ENCODE results near the gene RPS6KA3.

The RPS6KA3 gene

DNA sequence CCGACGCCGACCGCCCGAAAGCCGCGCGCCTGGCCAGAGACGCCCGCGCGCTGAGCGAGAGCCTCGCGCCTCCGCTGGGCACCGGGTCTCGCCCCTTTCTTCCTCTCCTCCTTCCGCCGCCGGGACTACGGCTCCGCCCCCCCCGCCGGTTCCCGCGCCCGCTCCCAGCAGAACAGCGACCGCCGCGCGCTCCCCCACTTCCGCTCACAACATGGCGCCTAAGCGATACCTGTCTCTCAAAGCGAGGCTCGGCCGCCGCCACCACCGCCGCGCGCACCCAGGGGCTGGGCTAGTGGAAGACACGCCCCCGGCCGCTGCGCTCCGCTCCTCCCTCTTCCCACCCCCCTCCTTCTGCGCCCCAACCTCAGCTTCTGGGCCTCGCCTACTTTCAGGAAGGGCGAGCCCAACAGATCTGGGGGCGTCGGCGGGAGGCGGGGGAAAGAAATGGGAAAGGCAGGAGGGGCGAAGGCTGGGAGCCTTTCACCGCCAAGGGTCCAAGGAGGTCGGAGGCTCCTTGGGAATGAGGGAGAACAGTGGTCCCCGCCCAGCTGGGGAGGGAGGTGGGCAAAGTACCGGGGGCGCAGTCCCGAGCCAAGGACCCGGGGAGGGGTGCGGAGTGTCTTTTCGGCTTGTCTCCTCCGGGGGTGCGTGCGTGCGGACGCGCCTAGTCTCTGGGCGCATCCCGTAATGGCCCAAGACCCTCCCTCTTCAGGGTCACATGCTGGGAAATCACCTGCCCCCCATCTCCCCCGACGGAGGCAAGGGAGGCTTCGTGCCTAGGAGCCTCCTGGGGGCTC is at the start of gene RPS6KA3:
Gene RPS6KA3, minus strand, starts transcription at position 100 of the 797 bp plus-strand sequence. CDS start 277 bp downstream, outside the sequence.
- DNase-seq (ENCODE audit: low spot score): peak; percentile 75

DNA sequence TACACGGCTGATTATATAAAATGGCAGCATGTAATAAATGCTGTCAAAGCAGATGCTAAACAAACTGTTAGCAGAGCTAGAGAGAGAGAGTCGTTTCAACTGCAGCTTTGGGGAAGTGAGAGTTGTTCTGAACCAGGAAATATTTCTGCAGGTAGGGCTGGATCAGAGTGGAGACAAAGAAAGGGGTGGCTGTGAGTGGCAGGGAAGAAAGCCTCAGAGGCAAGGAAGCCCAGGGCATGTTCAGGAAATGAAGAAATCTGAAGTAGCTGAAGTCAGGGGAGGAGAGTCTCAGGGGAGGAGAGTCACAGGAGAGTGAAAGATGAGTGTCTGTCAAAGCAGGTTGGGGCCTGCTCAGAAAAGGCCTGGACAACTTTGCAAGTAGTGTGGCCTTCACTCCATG is 48.4 kb upstream of the RPS6KA3 start:
- no peak for DNase-seq (ENCODE audit: low spot score)

DNA sequence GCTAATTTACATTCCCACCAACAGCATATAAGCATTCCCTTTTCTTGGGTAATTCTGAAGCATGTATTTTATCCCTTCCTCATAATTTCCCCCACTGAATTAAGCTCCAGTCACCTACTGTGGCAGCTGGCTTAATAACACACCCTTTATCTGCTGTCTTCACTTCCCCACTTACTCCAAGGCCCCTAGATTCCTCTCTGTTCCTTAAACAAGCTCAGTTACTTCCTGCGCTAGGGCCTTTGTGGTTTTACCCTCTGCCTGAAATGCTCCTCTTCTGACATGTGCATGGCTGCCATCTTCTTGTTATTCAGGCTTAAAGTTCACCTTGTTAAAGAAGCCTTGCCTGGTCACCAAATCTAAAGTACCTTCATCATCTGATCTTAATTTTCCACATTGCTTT is 47.2 kb upstream of the RPS6KA3 start:
- no peak for DNase-seq (ENCODE audit: low spot score)

DNA sequence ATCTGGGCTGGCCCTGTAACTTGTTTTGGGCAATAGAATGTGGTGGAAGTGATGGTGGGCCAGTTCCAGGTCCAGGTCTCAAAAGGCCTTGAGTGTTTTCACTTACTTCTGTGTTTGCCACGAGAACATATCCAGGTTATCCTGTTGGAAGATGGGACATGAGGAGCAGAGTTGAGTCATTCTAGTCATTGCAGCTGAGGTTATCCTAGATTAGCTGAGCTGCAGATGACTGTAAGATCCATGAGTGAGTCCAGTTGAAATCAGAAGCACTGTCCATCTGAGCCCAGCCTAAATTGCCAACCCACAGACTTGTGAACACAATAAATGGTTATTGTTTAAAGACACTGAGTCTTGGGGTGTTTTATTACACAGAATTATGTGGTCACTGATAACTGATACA is 45.3 kb upstream of the RPS6KA3 start:
- no peak for DNase-seq (ENCODE audit: low spot score)

DNA sequence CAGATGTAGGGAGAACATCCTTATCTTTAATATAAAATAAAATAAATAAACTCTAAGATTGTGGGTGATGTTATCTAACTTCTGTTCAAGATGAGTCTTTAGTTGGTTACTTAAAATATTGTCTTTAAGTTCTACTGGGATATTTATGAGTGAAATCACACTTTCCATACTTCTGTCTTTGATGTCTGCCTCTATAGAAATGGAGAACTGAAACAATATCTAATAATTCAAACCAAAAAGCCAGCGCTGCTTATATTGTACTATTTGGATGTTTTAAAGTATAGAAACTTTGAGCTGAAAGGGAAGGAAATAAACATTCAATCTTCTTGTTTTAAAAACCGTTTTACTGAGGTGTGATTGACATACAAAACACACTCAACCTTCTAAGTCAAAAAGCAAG is 44.8 kb upstream of the RPS6KA3 start:
- no peak for DNase-seq (ENCODE audit: low spot score)

DNA sequence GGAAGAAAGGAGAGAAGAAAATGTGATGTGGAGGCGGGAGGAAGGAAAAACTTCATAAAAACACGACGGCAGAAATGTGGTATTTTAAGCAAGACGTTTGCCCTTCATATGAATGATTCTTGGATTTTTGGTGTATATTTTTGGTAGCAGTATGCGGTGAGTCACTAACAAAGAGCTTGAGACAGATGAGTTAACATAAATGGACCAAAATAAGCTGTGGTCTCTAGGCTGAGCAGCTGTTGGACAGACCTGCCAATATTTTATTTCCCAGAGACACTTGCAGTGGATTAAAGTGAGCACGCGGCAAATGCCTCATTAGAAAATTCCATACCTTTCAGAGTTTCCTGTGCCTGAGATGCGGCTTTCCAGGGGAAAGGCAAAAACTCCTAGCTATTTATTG is 43.1 kb upstream of the RPS6KA3 start:
- no peak for DNase-seq (ENCODE audit: low spot score)

DNA sequence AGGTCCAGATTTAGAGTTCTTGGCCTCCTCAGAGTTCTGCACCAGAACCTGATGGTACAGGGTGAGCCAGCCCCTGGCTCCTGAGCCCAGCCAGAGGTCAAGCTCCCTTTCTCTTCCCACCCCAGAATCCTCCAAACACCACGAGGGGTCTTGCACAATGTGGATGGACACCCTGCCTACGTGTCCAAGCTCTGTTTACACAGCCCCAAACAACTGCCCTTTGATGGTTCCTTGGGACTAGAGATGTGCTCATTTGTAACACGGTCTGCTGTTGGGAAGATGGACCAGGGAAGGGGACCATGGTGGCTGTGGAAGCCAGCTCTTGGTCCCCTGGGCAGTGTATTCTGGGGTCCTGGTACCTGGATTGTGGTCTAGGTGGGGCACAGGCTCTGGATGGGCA is 40.0 kb upstream of the RPS6KA3 start:
- no peak for DNase-seq (ENCODE audit: low spot score)

DNA sequence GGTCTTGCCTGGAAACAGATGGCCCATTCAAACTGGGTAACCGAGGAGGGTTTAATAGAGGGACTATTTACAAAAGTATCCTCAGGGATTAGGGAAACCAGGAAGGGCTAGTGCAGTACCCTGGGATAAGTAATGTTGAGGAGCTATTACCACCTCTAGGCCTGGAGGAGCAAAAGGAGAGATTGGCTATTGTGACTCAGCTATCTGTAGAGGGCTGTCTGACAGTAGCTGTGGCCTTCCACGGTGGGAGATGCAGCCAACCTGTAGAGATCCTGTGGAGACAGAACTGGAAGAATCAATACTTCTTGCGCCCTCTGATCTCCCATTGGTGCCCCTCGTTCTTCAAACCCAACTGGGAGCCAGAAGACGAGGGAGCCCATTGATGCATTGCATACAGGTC is 34.1 kb upstream of the RPS6KA3 start:
- no peak for DNase-seq (ENCODE audit: low spot score)

DNA sequence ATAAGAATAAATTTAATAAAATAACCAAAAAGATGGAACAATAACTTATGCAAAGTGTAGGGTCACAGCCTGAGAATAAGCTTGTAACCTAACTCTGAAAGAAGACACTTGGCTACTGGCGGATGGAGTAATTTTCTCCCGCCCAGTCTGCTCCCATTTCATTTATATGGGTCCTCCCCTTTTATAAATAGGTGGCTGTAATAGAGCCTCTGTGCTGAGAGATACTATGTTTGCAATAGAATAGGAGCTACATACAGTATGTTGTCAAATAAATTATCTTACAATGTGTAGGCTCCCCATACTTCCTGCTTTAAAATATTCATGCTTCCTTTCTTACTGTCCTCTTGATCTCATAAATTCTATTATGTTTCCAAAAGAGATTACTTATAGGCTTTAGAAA is 28.2 kb upstream of the RPS6KA3 start:
- DNase-seq (ENCODE audit: low spot score): no peak

DNA sequence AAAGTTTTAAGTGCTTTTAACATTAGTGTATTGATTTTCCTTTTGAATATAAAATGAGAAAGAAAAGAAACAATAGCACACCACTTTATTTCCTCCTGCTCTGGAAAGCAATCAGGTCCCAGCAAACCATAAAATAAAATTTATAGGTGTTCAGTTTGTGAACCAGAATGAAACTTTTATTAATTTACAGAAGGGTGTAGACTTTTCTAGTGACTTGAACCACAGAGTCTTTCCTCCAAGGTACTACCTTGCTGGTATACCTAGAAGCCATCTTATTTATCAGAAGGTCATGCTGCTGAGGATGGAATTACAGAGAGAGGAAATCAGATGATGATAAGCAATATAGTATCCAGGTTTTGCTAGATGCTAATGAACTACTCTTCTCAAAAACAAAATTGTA is 27.6 kb upstream of the RPS6KA3 start:
- no peak for DNase-seq (ENCODE audit: low spot score)

DNA sequence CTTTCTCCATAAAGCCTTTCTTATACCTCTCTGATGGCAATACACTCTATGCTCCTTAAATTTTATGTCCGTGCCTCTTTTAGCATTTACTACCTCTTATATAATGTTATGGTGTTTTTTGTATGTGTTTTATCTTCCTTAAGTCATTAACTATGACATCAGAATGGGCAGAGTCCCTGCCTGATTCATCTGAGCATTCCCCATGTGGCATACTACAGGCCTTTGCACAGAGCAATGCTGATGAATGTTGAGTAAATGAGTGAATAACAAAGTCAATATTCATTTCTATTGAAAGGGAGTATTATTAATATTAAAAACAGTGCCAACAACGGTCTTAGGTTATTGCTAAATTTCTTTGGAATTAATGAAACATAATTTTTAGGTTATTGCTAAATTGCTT is 18.8 kb upstream of the RPS6KA3 start:
- DNase-seq (ENCODE audit: low spot score): no peak

DNA sequence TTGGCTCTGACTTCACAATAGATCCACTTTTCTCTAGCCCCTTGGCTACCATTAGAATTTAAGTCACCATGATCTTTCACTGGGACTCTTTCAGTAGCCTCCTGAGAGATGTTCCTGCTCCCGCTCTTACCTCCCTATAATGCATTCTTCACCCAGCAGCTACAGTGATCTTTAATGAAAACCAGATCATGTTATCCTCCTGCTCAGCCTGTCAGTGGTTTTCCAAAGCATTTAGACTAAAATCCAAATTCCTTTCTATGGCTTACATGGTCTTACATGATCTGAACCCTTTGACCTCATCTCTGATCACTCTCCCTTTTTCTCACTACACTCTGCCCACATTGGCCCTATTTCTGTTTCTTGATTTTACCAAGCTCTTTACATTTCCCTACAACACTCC is 18.3 kb upstream of the RPS6KA3 start:
- DNase-seq (ENCODE audit: low spot score): no peak

DNA sequence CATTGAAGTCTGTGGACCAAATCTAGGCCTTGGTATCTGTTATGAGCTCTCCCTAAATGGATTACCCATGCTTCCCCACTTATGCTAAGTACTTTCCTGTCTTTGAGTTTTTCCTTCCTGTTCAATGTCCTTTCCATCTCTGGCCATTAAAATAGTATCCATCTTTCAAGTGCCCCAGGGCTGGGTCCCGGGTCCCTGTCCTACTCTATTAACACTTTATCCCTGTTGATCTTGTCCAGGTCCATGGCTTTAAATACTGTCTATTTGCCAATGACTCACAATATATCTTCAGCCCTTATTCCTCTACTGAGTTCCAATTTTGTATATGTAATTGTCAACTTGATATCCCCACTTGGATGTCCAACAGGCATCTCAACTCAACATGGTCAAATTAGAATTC is 17.7 kb upstream of the RPS6KA3 start:
- no peak for DNase-seq (ENCODE audit: low spot score)

DNA sequence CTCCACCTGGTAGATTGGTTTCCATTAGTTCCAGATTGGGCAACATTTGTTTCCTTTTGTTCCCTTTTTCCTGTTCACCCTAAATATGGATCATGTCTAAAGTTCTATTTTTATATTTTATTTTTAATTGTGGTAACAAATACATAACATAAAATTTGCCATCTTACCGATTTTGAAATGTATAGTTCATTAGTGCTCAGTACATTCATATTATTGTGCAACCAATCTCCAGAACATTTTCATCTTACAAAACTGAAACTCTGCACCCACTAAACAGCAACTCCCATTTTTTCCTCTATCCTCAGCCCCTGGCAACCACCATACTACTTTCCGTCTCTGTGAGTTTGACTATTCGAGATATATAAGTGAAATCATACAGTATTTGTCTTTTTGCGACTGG is 14.2 kb upstream of the RPS6KA3 start:
- no peak for DNase-seq (ENCODE audit: low spot score)

DNA sequence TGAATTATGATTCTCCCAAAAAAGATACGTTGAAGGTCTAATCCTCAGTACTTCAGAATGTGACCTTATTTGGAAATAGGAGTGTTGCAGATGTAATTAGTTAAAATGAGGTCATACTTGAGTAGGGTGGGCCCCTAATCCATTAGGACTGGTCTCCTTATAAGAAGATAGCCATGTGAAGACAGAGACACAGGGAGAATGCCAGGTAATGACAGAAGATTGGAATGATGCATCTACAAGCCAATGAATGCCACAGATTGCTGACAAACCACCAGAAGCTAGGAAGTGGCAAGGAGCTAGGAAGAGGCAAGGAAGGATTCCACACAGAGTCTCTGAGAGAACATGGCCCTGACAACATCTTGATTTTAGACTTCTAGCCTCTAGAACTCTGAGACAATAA is 7.4 kb upstream of the RPS6KA3 start:
- DNase-seq (ENCODE audit: low spot score): no peak

DNA sequence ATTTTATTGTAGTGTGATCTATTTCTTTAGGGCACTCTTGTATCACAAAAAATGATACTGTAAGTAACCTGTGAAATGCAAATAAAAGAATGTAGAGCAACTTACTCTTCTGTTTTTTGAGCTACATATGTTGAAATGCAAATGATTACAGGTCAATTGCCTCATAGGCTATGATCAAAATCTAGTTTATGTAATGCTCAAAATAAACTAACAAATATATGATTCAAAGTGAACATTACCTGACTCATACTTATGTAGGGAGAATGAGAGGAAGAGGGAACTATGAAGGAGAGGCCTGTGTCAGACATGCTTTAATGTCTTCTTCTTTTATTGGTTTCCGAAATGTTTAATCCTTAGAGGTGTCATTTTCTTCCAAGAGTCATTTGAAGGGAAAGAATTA is 5.0 kb upstream of the RPS6KA3 start:
- DNase-seq (ENCODE audit: low spot score): no peak

DNA sequence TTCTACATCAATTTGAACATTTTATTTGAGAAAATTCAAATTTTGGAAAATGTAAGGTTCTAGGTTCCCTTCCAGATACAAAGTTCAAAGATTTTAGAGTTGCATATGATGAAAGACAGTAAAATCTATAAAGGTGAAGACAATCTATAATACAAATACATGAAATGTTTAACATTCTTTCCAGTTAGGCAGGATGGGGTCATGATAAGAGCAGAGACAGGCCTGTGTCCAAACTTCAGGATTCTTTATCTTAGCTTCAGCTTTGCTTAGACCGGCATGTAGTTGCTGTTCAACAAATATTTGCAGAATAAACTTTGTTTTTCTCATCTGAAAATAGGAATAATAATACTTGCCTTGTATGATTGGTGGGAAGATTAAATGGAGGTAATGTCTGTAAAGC is 4.5 kb upstream of the RPS6KA3 start:
- DNase-seq (ENCODE audit: low spot score): no peak

DNA sequence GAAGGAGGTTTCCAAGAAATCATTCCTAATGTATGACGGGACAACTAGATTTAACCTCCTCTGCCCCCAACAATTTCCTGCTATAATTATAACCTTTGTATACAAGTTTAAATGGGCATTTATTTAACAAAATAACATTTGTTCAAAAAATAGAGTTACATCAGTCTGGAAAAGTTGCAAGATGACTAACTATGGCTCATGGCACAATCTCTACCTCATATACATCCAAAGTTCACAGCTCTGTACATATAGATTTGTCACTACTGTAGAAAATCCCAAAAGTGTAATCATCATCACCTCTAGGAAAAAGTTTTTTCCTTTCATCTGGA is 3.8 kb upstream of the RPS6KA3 start:
- DNase-seq (ENCODE audit: low spot score): no peak

DNA sequence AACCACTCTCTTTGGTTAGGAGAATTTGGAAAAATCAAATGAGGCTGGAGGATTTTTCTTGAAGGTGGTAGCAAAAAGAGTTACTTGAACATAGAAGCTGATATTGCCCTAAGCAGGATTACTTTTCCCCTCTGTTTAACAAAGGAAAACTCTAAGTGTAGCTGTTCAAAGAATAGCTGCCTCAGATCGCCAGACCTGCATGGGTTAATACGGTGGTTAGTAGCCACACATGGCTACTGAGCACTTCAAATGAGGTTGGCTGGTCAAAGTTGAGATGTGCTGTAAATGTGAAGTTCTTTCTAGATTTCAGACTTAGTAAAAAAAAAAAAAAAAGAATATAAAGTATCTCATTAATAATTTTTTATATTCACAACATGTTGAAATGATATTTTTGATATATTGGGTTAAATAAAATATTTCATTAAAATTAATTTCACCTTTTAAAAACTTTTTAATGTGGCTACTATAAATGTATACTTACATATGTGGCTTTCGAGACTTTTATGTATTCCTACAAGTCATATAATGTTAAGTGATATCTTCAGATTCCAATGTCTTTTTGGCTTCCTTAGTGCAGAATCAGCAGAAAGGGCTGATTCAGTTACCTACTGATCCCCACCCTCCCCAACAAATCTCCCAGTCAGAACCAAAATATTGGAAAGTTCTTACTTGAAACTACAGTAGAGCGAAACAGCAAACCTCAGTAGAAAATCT is 3.3 kb upstream of the RPS6KA3 start:
- no peak for DNase-seq (ENCODE audit: low spot score)

DNA sequence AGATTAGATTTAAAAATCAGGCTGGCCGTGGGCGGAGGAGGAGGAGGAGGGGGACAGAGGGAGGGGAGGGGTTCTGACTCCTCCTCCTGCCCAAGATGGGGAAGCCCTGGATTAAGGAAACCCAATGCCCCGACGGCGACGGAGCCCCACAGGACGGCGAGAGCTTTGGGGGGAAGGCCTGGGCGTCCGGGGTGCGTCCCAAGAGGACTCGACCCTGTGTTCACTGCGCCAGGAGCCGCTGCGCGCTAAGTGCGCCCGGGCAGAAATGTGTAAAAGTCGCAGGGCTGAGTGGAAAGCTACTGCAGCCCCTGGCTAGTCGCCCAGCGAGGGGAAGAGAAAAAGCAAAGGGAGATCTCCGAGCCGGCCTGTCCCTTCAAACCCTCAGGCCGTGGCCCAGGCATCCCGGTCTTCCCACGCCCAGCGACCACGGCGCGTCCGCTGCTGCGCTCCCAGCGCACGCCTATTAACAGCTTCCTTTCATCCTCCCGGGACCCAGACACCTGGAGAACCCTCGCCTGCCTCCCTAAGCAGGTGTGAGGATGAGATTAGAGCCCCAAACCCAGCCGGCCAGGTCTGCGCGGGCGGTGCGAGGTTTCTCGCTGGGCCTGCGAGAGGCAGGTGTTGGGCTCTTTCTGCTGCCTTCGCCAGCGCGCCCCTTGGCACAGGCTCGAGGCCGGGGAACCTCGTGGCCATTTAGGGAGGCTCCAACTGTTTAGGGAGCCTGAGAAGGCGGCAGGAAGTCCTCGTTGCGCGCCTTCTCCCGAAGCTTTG is 1.4 kb upstream of the RPS6KA3 start:
- peak; percentile 16 for DNase-seq (ENCODE audit: low spot score)

DNA sequence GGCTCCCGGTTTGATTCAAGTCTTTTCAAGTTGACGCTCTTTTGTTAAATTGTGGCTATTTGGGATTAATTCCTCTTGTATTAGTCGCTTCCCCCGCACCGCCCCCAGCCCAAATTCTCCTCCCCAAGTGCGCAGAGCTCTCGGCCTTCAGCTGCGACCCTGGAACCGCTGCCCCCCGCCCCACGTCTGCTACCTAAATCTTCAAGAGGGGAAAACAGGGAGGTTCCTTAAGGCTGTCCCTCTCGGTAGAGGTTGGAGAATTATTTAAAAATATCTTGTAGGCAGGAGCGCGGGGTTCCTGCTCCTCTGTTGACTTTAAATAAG is 860 bp upstream of the RPS6KA3 start:
- no peak for DNase-seq (ENCODE audit: low spot score)

DNA sequence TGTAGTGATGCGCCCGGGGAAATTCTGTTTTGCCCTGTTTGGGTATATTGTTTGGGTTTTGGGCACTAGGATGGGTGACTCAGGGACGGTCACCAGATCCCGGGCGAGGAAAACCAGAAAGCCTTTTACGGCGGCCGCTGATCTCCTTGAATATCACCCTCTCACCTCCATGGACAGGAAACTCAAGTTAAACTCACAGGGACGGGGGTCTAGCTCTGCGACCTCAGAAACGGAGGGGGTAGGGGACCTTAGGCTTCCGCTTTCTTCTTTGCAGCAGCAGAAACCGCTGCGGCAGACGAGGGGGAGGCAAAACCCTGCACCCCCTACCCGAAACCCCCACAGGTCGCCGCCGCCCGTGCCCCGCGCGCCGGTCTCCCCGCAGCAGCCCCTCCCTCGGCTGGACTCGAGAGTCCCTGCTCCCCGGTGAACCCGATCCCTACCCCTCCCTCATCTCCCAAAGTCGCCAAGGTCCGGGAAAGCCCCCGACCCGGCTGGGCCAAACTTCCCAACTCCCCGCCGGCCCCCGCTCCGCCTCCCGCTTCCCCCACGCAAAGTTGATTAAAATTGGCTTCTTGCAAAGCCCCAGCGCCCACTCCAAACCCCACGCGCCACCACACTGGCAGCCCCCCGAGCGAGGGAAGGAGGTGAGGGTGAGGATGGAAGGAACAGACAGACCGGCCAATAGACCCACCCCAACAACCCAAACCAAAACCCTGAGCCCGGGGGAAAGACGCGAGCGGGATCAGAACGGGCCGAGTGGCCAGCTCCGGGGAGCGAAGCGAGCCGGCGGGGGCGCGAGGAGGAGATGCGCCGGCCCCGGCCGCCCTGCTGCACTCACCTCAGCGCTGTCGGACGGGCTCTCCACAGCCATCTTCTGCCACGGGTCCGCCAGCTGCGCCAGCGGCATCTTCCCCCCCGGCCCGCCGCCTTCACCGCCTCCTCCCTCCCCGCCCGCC is 705 bp downstream of the RPS6KA3 start:
- DNase-seq (ENCODE audit: low spot score): peak; percentile 19
